IMR-90 (cell line): Measurements from ENCODE around the gene OR8B4. TPM values are rescaled to one million over a fixed set of nuclear protein-coding genes. Genes with fewer than 3 reads are reported as not detected.

Experiments
- ATAC-seq: fragments of 200-7000 bp; cut with Tn5 transposase; 2 replicates; pipeline ENCODE4 v1.9.1; 2020; ENCODE audit warnings: low read depth, mild to moderate bottlenecking, moderate library complexity
- BruUV-seq: library from RNA; stranded (reverse); fragments of 400-500 nt; replicated peaks from 2 replicates; lab custom pipeline; 2021; lab: Mats Ljungman, UMichigan
- CTCF ChIA-PET: fragments of 300-600 bp; formaldehyde crosslinking; extraction: SDS; loops from one replicate; lab custom pipeline; 2021; ENCODE audit warnings: antibody characterized with exemption; lab: Yijun Ruan, JAX
- POLR2A ChIA-PET: fragments of 300-600 bp; sonication (Branson Sonifier 250); formaldehyde crosslinking; loops from one replicate; lab custom pipeline; 2022; ENCODE audit warnings: antibody characterized with exemption; ENCODE audit not compliant: unreplicated experiment; lab: Charles Lee
- DNase-seq: peaks from one replicate; pipeline ENCODE4 v3.0.0; 2013
- H2AFZ ChIP-seq: replicated peaks from 2 replicates; pipeline ENCODE3; 2013; ENCODE audit warnings: low read length, mild to moderate bottlenecking; ENCODE audit not compliant: poor library complexity
- H2AK5ac ChIP-seq: 2 replicates; pipeline ENCODE4 v1.6.1; 2013; ENCODE audit warnings: low read depth, low read length, inconsistent platforms
- H2AK9ac ChIP-seq: replicated peaks from 2 replicates; pipeline ENCODE3; 2013; ENCODE audit warnings: mild to moderate bottlenecking, low read depth, low read length, moderate library complexity; ENCODE audit not compliant: poor library complexity
- H2BK120ac ChIP-seq: 2 replicates; pipeline ENCODE4 v1.6.1; 2013; ENCODE audit warnings: low read depth, low read length, inconsistent platforms
- H2BK15ac ChIP-seq: 3 replicates; pipeline ENCODE4 v1.6.1; 2013; ENCODE audit warnings: low read depth, low read length, inconsistent platforms
- H2BK20ac ChIP-seq: 2 replicates; pipeline ENCODE4 v1.6.1; 2013; ENCODE audit warnings: low read depth, mild to moderate bottlenecking, inconsistent platforms, low read length, moderate library complexity
- H2BK5ac ChIP-seq: 2 replicates; pipeline ENCODE4 v1.6.1; 2013; ENCODE audit warnings: mild to moderate bottlenecking, low read depth, low read length, inconsistent platforms; ENCODE audit not compliant: poor library complexity, severe bottlenecking
- H3K14ac ChIP-seq: replicated peaks from 2 replicates; pipeline ENCODE4 v1.6.1; 2013; ENCODE audit warnings: low read depth, low read length, inconsistent platforms
- H3K18ac ChIP-seq: 2 replicates; pipeline ENCODE4 v1.6.1; 2013; ENCODE audit warnings: low read depth, low read length, control low read depth
- H3K23ac ChIP-seq: 2 replicates; pipeline ENCODE4 v1.6.1; 2013; ENCODE audit warnings: low read depth, low read length, inconsistent platforms
- H3K27ac ChIP-seq: 2 replicates; pipeline ENCODE4 v1.5.1; 2013; ENCODE audit warnings: mild to moderate bottlenecking, control low read depth, low read length; ENCODE audit not compliant: insufficient read depth
- H3K27me3 ChIP-seq: 2 replicates; pipeline ENCODE4 v1.6.1; 2013; ENCODE audit warnings: low read length; ENCODE audit not compliant: control insufficient read depth, insufficient read depth
- H3K36me3 ChIP-seq: 2 replicates; pipeline ENCODE4 v1.6.1; 2013; ENCODE audit warnings: low read length, mixed read lengths; ENCODE audit not compliant: control insufficient read depth, insufficient read depth
- H3K4ac ChIP-seq: 2 replicates; pipeline ENCODE4 v1.6.1; 2013; ENCODE audit warnings: low read depth, low read length, inconsistent platforms
- H3K4me1 ChIP-seq: 2 replicates; pipeline ENCODE4 v1.6.1; 2013; ENCODE audit warnings: low read length, mixed read lengths; ENCODE audit not compliant: control insufficient read depth, insufficient read depth
- H3K4me2 ChIP-seq: 2 replicates; pipeline ENCODE4 v1.6.1; 2013; ENCODE audit warnings: low read depth, mild to moderate bottlenecking, control low read depth, low read length, moderate library complexity
- H3K4me3 ChIP-seq: 2 replicates; pipeline ENCODE4 v1.5.1; 2013; ENCODE audit warnings: low read depth, mild to moderate bottlenecking, control low read depth, low read length, moderate library complexity; ENCODE audit not compliant: insufficient read depth
- H3K56ac ChIP-seq: 2 replicates; pipeline ENCODE4 v1.6.1; 2013; ENCODE audit warnings: low read length, inconsistent platforms; ENCODE audit not compliant: insufficient read depth; ENCODE audit errors: extremely low read depth
- H3K79me1 ChIP-seq, 2 experiments: 2 replicates each; pipeline ENCODE4 v1.6.1; 2013; ENCODE audit warnings: low read length in 2 of 2, inconsistent platforms in 1 of 2, low read depth in 1 of 2
- H3K9ac ChIP-seq: 2 replicates; pipeline ENCODE4 v1.6.1; 2013; ENCODE audit warnings: low read depth, low read length, control low read depth
- H3K9me1 ChIP-seq: 2 replicates; pipeline ENCODE4 v1.6.1; 2013; ENCODE audit warnings: low read length, inconsistent platforms; ENCODE audit not compliant: insufficient read depth
- H3K9me3 ChIP-seq: 2 replicates; pipeline ENCODE4 v1.6.1; 2013; ENCODE audit warnings: low read length; ENCODE audit not compliant: control insufficient read depth, insufficient read depth
- H4K20me1 ChIP-seq: 2 replicates; pipeline ENCODE4 v1.6.1; 2013; ENCODE audit warnings: low read length, inconsistent platforms; ENCODE audit not compliant: insufficient read depth
- H4K5ac ChIP-seq: 2 replicates; pipeline ENCODE4 v1.6.1; 2013; ENCODE audit warnings: mild to moderate bottlenecking, low read depth, low read length, control low read depth
- H4K8ac ChIP-seq, 2 experiments: 2 replicates each; pipeline ENCODE4 v1.6.1; 2013; ENCODE audit warnings: low read depth in 2 of 2, low read length in 2 of 2, control low read depth in 1 of 2, inconsistent platforms in 1 of 2
- H4K91ac ChIP-seq: 2 replicates; pipeline ENCODE4 v1.6.1; 2013; ENCODE audit warnings: low read depth, low read length, inconsistent platforms; ENCODE audit not compliant: insufficient read depth
- MAZ ChIP-seq: IDR thresholded peaks from 2 replicates; pipeline ENCODE4 v1.6.1; 2012; ENCODE audit warnings: low read depth, mild to moderate bottlenecking, low read length, improper control_type of control experiment, moderate library complexity, borderline replicate concordance
- NFE2L2 ChIP-seq: fragments of 150-350 bp; IDR thresholded peaks from 2 replicates; pipeline ENCODE4 v1.6.1; 2016; ENCODE audit warnings: low read depth, mild to moderate bottlenecking, low read length
- POLR2A ChIP-seq: IDR thresholded peaks from 2 replicates; pipeline ENCODE4 v1.6.1; 2012; ENCODE audit warnings: mild to moderate bottlenecking, low read depth, low read length
- RFX5 ChIP-seq: IDR thresholded peaks from 2 replicates; pipeline ENCODE4 v1.8.0; 2012; ENCODE audit warnings: low read depth, mild to moderate bottlenecking, low read length, moderate library complexity
- WGBS, 2 experiments: methylation state at CpG; one replicate each; pipeline versions ENCODE4 v1.1.5 to v1.1.7; 2013; ENCODE audit warnings: missing lambda C conversion rate in 2 of 2; ENCODE audit not compliant: insufficient read length in 1 of 2; ENCODE audit errors: extremely low coverage in 2 of 2; 5-methylcytosine and 5-hydroxymethylcytosine counted together
- dilution Hi-C: fragments of 300-500 bp; cut with HindIII; formaldehyde crosslinking; loops from one replicate; pipeline ENCODE4 v1.14.3; 2018; ENCODE audit warnings: low sequenced_read_pairs; ENCODE audit not compliant: unreplicated experiment
- in situ Hi-C: fragments of 300-500 bp; cut with MboI; formaldehyde crosslinking; loops from 3 replicates; pipeline ENCODE4 v1.14.3; 2019; ENCODE audit warnings: low sequenced_read_pairs, inconsistent platforms, mixed read lengths
- intact Hi-C: fragments of 100-400 bp; cut with micrococcal nuclease; formaldehyde crosslinking; loops from 2 replicates; pipeline ENCODE4 v1.10.0; 2022
- polyA plus RNA-seq, 3 experiments: library from polyadenylated mRNA; depleted of rRNA; stranded (reverse); fragments of >200 nt; gene quantifications; 2 replicates each; pipeline ENCODE4 v1.2.3, GENCODE V29; 2012; ENCODE audit warnings: low replicate concordance in 1 of 3
- total RNA-seq: library from RNA; depleted of rRNA; stranded (reverse); fragments of >200 nt; gene quantifications from 2 replicates; pipeline ENCODE4 v1.2.3, GENCODE V29; 2012

OR8B4 gene
- total and polyA plus RNA-seq, 2 of the 4 experiments (the other 2 are of a cell fraction), result not detected

GRCh38 chr11:124463990-124464389, 39.3 kb upstream of the OR8B4 start:
- H2AFZ ChIP-seq, result no peak overlapping the region
- H3K9me3 ChIP-seq, result no peaks in the 10 kb centered on the region
- ChIA-PET POLR2A (no interaction called here), CTCF (no interaction called here)
- H3K36me3 ChIP-seq, result no peaks in the 10 kb centered on the region
- no peak overlapping the region for H2AK9ac ChIP-seq
- WGBS, 2 experiments, result no CpG with 5 or more reads among the region's 5 CpGs
- no peaks in the 10 kb centered on the region for H4K20me1 ChIP-seq
- no peak overlapping the region for H4K8ac ChIP-seq
- H3K27ac ChIP-seq, result no peak overlapping the region
- no peak overlapping the region for H2AK5ac ChIP-seq
- H3K79me1 ChIP-seq, result no peaks in the 10 kb centered on the region
- TF ChIP-seq NFE2L2, result no peak
- no peak for TF ChIP-seq POLR2A
- TF ChIP-seq RFX5, result no peak
- TF ChIP-seq MAZ, result no peak
- BruUV-seq, result no TSS peak
- H3K23ac ChIP-seq, result no peak overlapping the region
- H2BK15ac ChIP-seq, result no peak overlapping the region
- H3K9me1 ChIP-seq, result no peaks in the 10 kb centered on the region
- no peak overlapping the region for H3K14ac ChIP-seq
- no peak overlapping the region for H4K5ac ChIP-seq
- dilution Hi-C loops, result no loop called here
- H2BK120ac ChIP-seq, result no peak overlapping the region
- H3K56ac ChIP-seq, result no peak overlapping the region
- intact Hi-C loops, result no loop called here
- H3K4me1 ChIP-seq, result no peaks in the 10 kb centered on the region
- H4K91ac ChIP-seq, result no peak overlapping the region
- no peak overlapping the region for H3K4me3 ChIP-seq
- in situ Hi-C loops, result no loop called here
- H3K18ac ChIP-seq, result no peak overlapping the region
- no peak for DNase-seq
- 0 out of 2 replicates have a peak, but pooled peaks cover 1% of the 10 kb centered on the region for H3K27me3 ChIP-seq
- H2BK20ac ChIP-seq, result no peak overlapping the region
- H3K4me2 ChIP-seq, result no peak overlapping the region
- no peak overlapping the region for H2BK5ac ChIP-seq
- no peak for ATAC-seq
- no peak overlapping the region for H3K4ac ChIP-seq
- H3K9ac ChIP-seq, result no peak overlapping the region
